Keratinocyte (primary cell): ENCODE results near the gene FAM83G.

Source experiments
- CTCF ChIP-seq, 3 experiments: IDR thresholded peaks in 1 of 3; conservative IDR thresholded peaks in 1 of 3; optimal IDR thresholded peaks in 1 of 3; 2 replicates in 2 of 3; 3 replicates in 1 of 3; pipeline versions ENCODE3 to v1.5.1; 2011; ENCODE audit warnings: low read length in 3 of 3, mild to moderate bottlenecking in 3 of 3, moderate library complexity in 2 of 3, control low read depth in 1 of 3, inconsistent platforms in 1 of 3; ENCODE audit not compliant: insufficient read depth in 2 of 3; ENCODE audit errors: extremely low read depth in 1 of 3
- EZH2 ChIP-seq: IDR thresholded peaks from one replicate; pipeline ENCODE4 v1.6.1; 2012; ENCODE audit warnings: inconsistent platforms, mild to moderate bottlenecking, low read length, moderate library complexity

DNA sequence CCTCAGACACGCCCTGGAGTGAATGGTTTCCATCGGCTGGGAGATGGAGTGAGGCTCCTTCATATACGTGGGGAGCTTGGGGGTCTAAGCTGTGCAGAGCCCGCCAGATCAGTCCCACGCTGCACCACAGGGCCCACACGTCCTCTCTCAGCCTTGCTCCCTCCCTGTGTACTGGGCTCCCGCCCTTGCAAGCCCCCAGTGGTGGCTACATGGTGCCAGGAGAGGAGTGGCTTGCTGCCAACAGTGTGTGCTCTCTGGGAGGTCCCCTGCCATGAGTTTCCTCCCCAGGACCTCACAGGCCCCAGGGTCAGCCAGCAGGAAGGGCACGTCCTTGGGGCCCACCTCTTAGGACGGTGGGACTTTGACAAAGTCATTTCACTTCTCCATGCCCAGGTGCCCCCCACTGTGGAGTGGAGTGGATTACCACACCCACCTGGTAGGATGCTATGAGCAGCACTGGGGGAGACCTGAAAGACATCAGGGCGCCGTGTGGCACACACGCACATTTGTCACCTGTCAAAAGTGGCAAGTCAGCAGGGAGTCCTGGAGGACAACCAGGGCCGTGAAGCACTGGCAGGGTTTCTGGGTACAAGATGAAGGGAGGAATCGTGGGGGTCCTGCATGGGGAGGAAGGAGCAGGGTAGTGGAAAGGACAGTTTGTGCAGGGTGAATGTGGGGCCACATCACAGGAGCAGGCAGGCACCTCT lies 38.9 kb downstream of the FAM83G start:
- TF ChIP-seq CTCF (optimal IDR thresholded peaks at IDR 0.05 in 1 of 3, IDR thresholded peaks at IDR 0.05 in 1 of 3, conservative IDR thresholded peaks at IDR 0.05 in 1 of 3; ENCODE audit: extremely low read depth in 1 of 3, insufficient read depth in 2 of 3, low read length in 3 of 3): no peak
- no peak for TF ChIP-seq EZH2
